Renal pelvis (tissue), 4 donors: ENCODE results near the gene DGAT2. TPM values are rescaled to one million over a fixed set of nuclear protein-coding genes. Genes with fewer than 3 reads are reported as not detected.

Source experiments
- DNase-seq: peaks from one replicate; pipeline ENCODE4 v3.0.0-alpha.2; 2013
- polyA plus RNA-seq, 3 donors: library from polyadenylated mRNA; unstranded; fragments of 120-200 nt; gene quantifications; one replicate each; pipeline ENCODE4 v1.2.1, GENCODE V29; 2013; ENCODE audit not compliant: insufficient read length in 3 of 3

Gene DGAT2
- polyA plus RNA-seq, 3 donors = 3.9 to 5.0 (median 4.9) TPM

DNA sequence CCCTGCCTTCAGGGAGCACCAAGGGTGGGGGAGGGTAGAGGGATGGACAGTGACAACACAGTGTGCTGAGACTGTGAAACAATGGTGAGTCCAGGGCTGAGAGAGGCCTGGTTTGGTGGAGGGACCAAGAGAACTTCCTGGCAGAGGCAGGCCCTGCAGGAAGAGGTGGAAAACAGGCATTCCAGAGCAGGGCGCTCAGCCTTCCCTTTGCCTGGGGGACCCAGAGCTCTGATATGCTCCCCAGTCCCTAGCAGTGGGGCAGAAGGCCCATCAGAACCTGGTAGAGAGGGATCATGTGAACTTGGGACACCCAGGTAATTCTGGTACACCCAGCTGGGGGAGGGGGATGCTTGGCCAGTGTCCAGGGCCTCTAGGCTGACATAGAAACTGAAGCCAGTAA lies 29.2 kb downstream of the DGAT2 start:
- no peak for DNase-seq

DNA sequence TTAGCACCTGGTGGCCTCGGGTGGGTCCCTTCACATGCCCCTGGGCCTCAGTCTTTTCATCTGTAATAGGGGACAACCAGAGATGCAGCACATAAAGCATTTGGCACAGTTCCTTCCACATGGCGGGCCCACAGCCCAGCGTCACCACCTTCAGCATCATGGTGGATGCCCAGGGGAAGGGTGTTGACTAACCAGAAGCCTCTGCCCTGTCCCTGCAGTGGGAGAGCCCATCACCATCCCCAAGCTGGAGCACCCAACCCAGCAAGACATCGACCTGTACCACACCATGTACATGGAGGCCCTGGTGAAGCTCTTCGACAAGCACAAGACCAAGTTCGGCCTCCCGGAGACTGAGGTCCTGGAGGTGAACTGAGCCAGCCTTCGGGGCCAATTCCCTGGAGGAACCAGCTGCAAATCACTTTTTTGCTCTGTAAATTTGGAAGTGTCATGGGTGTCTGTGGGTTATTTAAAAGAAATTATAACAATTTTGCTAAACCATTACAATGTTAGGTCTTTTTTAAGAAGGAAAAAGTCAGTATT lies 31.6 kb downstream of the DGAT2 start:
- no peak for DNase-seq

DNA sequence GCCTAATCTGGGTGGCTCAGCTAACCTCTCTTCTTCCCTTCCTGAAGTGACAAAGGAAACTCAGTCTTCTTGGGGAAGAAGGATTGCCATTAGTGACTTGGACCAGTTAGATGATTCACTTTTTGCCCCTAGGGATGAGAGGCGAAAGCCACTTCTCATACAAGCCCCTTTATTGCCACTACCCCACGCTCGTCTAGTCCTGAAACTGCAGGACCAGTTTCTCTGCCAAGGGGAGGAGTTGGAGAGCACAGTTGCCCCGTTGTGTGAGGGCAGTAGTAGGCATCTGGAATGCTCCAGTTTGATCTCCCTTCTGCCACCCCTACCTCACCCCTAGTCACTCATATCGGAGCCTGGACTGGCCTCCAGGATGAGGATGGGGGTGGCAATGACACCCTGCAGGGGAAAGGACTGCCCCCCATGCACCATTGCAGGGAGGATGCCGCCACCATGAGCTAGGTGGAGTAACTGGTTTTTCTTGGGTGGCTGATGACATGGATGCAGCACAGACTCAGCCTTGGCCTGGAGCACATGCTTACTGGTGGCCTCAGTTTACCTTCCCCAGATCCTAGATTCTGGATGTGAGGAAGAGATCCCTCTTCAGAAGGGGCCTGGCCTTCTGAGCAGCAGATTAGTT lies 32.3 kb downstream of the DGAT2 start:
- no peak for DNase-seq

DNA sequence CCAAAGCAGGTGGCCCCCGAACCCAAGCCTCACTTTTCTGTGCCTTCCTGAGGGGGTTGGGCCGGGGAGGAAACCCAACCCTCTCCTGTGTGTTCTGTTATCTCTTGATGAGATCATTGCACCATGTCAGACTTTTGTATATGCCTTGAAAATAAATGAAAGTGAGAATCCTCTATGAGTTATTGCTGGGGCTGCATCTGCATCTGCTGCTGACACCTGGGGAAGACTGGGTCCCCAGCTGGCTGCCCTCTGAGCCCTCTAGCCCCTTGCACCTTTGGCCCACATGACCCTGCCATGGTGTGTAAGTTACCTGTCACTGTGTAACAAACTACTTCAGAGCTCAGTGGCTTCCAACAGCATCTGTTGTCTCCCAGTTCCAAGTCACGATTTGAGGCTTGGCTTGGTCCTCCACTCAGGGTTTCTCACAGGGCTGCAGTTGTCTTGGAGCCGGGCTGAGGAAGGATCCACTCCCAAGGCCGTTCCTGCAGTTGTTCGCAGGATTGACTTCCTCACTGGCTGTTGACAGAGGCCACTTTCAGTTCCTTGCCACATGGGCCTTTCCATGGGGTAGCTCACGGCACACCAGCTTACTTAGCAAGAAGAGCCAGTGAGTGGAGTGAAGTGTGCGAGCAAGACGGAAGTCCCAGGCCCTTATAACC lies 32.9 kb downstream of the DGAT2 start:
- DNase-seq = no peak

DNA sequence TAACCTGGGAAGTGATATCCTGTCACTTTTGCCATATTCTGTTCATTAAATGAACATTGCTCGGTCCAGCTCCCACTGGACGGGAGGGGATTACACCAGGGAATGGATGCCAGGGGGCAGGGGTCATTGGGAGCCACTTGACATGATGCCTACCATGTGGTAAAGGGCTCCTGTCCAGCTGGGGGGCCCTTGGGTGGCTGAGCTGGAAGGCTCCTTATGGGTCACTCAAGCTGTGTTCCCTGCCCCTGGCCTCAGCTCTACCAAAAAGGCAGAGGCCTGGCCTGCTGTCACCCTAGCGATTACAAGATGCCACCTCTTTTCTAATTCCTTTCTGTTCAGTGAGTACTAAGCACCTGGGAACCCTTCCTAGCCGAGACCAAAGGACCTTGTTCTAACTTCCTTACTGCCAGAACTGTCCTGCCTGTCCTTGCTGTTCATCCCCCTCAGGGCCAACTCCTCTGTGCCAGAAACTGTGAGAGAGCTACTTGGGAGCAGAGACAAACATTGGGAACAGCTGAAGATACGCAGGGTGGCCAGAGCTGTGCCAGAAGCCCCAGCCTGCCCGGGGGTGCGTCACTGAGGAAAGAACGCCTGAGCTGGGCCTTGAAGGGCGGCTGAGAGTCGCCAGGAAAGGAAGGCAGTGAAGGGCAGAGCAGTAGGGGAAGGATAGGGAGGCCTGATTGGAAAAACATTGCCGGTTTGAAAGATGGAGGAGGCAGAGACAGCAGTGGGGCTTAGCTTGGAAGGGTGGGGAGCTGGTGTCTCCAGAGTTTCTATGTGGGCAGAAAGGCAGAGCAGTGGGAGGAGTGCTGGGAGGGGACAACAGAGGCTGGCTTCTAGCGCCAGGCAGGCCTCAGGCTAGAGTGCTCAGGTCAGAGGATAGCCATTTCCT lies 33.7 kb downstream of the DGAT2 start:
- DNase-seq = no peak

DNA sequence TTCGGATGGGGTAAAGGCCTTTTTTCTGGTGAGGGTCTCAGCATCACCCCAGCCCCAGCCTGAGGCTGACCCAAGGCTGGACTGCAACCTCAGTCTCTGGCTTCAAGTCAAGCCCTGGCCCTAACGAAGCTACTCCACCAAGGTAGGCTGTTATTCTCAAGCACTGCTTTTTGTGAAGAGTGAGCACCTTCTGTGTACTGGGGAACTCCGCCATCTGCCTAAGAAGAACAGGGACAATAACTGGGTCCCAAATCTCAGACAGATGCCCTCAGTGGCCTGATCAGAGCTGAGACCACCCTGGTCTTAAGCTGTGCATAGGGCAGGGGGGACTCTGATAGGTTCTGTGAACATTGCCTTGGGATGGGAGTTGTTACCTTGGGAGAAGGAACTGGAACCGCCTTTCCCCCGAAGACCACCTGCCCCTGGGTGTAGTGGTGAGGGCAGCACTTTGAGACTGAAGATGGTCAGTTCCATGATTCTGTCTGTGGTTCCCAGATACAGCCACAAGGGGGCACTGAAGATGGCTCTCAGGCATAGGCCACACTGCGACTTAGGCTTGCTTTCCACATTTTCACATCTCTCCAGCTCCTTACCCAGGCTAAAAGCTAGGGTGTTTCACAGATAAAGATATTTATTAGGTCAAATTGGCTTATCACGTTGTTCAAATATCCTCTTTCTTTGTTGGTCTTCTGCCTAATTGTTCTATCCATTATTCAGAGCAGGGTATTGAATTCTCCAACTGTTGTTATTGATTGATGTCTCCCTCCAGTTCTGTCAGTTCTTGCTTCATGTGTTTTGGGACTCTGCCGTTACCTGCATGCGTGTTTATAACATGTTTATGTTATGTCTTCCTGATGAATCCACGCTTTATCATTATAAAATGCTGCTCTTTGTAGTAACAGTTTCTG lies 34.6 kb downstream of the DGAT2 start:
- DNase-seq = peak; percentile 71

DNA sequence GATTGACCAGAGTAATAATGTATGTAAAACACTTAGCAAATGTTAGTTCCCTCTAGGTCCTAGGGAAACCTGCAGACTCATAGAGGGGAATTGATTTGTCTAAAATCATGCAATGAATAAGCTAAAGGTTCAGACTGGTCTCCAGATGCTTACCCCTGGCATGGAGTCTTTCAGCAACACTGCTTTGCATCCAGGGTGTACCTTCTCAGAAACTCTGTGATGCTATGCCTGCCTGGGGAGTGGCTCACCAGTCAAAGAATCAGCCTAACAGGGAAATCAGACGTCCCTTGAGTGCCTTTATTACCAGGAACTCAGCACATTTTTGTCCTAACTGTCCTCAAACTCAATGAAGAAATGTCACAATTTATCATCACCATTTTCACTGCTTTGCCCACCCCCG lies 40.5 kb downstream of the DGAT2 start:
- DNase-seq = no peak

DNA sequence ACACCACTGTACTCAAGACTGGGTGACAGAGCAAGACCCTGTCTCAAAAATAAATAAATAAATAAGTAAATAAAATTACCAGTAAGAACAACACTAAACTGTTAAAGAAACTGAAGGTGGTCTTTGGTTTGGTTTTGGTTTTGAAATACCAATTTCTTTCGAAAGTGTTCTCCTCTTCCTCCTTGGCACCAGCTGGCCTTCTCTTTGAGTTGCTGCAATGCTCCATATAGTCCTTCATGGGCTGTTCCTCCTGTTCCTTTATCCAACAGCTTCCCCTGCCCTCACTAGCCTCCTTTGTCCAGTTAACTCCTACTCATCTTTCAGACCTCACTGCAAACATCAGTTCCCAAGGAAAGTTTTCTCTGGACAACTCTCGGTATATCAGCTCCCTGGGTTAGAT lies 41.4 kb downstream of the DGAT2 start:
- no peak for DNase-seq

DNA sequence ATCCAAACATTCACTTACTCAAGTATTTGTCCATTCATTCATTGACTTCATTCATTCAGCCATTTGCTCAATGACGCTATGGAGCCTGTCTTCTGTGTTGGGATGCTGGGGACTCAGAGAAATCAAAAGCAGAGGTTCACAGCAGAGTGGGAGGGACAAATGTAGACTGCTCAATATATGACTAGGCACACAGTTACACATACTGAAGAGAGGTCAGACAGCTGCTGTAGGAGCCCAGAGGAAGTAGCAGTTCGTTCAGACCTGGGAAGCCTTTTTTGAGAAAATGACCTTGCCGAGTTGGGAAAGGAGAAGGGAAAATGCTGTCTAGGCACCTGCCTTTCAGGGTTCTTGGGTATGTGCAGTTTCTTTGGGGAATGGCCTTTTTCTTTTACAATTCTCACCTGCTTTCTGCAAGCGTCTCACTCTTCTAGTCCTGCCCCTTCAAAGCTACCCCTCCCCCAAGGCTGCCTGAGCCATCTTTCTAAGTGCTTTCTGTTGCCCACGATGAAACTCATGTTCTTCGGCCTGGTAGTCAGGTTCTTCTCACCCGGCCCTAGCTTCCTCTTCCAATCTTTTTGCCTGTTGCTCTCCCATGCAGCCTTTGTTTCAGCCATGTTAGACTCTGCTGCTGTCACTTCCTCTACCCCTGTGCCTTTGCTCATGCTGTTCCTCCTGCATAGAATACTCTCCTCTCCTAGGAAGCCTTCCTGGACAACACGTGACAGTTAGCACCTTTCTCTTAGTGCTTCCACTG lies 42.2 kb downstream of the DGAT2 start:
- no peak for DNase-seq

DNA sequence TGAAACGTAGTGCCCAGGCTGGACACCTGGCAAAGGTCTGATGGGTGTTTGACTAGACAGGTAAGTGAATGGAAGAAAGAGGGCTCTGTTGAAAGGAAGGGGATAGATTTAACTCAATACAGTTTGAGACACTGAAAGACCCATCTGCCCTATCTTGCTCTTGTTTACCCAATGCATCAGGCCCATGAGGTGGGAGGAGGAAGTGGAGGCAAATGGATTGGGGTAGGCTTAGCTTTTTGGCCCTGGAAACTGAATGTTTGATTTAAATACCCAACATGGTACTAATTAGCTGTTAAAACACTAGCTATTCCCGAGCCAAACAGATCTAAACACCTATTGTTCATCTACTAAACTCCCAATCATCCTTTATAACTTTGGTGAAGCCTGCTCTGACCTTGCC lies 42.9 kb downstream of the DGAT2 start:
- DNase-seq = no peak

DNA sequence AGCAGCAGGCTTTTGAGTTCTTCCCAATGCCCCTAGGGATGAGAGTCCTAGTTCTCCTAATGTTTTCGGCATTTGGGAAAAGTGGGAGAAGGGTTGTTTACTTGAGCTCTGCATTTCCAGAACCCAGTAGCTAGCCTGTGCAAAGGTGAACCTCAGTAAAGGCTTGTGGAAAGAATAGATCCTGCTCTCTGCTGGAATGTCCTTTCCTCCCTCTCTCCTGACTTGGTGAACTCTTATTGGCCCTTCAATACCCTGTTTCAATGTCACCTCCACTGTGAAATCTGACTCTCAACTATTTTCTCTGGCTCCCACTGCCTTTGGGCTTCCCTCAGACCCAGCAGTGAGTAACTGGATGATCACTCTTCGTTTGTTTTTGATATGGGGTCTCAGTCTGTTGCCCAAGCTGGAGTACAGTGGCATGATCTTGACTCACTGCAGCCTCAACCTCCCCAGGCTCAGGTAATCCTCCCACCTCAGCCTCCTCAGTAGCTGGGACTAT lies 44.0 kb downstream of the DGAT2 start:
- no peak for DNase-seq

DNA sequence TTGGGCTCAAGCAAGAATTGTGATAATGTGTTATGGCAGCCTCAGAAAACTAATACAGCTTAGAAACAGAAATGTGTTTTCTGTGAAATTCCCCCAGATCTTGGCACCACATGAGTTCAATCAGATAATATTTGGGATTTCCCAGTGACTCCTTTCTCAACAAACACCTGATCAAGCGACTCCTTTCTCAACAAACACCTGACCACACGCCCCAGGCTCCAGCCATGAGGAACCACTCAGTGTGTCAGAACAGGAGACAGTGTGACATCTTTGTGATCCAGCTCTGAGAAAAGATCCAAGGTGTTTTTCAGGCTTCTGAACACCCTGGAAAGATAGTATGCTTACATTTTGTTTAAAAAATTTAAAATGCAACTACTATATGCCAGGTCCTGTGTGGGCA lies 44.5 kb downstream of the DGAT2 start:
- no peak for DNase-seq

DNA sequence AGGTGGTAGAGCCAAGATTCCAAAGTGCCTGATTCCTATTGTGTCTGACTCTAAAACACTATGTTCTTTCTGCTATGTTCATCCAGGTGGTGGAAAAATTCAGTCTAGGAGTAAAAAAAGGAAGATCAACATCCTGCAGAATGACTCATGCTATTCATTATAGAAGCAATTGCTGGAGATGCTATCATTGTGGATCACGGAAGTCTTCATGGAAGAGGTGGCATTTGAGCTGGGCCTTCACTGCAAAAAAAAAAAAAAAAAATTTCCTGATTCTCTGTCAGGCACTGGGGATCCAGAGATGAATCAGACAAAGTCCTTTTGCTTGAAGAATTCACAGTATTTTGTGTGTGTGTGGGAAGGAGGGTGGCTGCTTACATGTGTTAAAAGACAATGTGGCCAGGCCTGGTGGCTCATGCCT lies 45.1 kb downstream of the DGAT2 start:
- no peak for DNase-seq

DNA sequence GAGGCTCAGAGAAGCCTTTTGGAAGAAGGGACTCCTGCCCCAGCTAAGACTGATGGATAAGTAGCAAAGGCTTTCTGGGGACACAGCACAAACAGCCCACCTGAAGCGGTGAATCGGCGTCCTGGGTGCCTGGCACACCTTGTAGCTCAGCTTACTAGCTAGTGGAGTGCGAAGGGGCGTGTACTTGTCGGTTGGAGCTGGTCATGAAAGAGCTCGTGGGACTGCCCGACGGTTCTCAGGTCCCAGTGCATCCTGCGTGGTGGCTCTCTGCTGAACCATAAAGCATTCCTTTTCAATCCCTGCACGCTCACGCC lies 45.7 kb downstream of the DGAT2 start:
- no peak for DNase-seq

DNA sequence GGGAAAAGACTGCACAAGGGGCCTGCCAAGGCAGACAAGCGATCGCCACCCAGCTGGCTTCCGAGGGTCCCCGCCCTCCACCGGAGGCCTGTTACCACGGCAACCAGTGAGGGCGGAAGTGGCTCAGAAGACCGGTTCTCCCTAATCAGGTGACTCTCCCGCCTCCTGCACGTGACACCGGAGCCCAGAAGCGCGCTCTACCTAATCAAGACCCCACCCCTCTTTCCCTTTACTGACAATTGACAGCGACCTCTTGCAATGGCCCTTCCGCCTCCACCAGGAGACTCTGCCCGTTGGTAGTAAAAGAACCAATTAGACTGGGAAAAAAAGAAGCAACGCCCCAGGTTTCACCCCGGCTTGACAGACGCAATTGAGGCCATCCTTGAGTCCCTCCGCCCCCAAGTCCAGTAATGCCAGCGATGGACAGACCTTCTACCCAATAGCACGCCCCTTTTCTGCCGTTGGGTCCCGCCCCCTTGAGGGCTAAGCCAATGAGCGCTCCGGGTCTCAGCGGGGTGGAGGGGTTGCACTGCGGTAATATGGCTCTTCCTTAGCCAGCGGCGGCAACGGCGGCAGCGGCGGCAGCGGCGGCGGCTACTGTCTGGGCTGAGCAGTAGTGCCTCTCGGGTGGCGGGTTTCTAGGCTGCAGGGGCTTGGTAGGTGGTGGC lies 46.2 kb downstream of the DGAT2 start, which contains the start of gene UVRAG:
TSS of gene UVRAG (plus strand) at position 534 of the 668 bp plus-strand sequence. CDS start 198 bp downstream, outside the sequence.
- DNase-seq = peak; percentile 99

DNA sequence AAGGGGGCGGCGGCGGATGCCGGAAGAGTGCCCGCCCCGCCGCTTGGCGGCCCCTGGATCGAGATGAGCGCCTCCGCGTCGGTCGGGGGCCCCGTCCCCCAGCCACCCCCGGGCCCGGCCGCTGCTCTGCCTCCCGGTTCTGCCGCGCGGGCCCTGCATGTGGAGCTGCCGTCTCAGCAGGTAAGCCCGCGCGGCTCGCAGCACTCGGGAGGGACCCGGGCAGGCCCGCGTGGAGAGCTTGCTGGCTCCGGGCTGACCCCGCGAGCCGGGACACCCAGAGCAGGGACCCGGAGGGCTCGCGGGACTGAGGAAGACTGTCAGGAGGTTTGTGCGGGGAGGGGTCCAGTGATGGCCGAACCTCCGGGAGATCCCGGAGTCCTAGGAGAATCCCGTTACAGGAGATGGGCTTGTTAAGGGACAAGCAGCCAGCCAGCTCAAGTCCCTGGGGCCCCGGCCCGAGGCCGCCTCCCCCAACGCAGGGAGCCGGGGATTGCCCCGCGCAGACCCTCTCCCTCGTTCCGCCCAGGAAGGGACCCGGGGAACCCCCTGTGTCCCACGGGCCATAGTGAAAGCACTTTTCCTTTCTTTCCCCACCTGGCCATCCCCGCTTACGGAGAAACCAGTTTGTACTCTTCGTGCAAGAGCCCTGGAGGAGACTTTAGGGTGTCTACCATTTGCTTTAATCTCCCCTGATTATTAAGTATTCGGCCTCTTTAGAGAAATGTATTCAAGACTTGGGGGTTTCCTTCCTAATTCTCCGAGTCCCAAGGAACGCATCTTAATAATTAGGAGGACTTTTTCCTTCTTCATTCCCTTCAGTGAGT lies 47.0 kb downstream of the DGAT2 start:
- DNase-seq = no peak

DNA sequence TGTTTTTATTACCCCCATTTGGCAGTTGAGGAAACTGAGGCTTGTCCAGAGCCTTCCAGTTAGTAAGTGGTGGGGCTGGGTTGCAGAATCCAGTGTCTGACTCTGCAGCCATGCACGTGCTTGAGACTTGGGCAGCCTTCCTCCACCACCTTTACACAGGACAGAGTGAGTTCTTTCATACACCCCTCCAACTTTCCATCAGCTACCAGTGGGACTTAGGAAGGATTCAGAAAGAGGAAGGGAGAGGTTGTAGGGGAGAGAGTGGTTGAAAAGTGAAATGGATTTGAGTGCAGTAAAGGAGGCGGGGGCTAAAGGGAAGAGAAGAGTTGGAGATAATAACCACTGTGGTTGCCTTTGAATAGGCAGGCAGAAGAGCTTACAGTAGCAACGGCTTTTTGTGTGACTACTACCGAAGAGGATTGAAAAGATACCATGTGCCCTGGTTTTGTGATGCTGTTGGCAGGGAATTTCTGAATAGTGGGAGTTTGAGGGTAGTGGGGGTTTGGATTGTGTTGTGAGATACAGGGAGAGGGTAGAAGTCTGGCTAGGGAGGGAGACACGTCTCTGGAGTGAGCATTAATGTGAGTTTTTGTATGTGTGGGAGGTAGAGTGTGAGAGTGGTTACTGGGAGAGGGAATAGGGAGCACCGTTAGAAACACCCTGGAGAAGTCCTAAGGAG lies 48.1 kb downstream of the DGAT2 start:
- no peak for DNase-seq

DNA sequence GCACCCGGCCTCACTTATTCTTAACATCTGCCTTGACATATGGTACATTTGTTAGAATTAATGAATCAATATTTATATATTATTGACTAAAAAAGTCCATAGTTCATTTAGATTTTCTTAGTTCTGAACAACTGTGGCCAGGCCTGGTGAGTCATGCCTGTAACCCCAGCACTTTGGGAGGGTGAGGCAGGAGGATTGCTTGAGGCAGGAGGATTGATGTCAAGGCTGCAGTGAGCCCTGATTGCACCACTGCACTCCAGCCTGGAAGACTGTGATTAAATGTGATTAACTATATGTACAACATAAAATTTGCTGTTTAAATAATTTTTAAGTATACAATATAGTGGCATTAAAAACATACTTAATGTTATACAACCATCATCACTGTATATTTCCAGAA lies 52.1 kb downstream of the DGAT2 start:
- no peak for DNase-seq

DNA sequence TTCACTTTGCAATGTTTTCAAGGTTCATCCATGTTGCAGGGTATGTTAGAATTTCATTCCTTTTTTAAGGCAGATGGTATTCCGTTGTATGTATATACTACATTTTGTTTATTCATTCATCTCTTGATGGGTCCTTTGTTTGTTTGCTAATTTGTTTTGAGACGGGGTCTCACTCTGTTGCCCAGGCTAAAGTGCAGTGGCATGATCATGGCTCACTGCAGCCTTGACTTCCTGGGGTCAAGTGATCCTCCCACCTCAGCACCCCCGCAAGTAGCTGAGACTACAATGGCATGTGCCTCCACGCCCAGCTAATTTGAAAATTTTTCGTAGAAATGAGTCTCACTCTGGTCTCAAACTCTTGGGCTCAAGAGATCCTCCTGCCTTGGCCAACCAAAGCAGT lies 52.6 kb downstream of the DGAT2 start:
- DNase-seq = no peak
